Mucosa of descending colon (tissue), 3 donors: ENCODE results near the gene MAPKAPK3. TPM values are rescaled to one million over a fixed set of nuclear protein-coding genes. Genes with fewer than 3 reads are reported as not detected.

Experiments
- ATAC-seq: fragments of 200-7000 bp; cut with Tn5 transposase; one replicate; pipeline ENCODE4 v1.9.1; 2020; ENCODE audit warnings: mild to moderate bottlenecking, moderate library complexity
- DNase-seq, 3 donors: peaks; one replicate each; pipeline ENCODE4 v3.0.0-alpha.2; 2020
- H3K36me3 ChIP-seq: fragments of 200-600 bp; one replicate; pipeline ENCODE4 v1.8.0; 2021; ENCODE audit warnings: low read depth, mild to moderate bottlenecking
- H3K4me1 ChIP-seq: fragments of 200-600 bp; one replicate; pipeline ENCODE4 v1.8.0; 2021; ENCODE audit warnings: low read depth, mild to moderate bottlenecking
- H3K4me3 ChIP-seq: fragments of 200-600 bp; one replicate; pipeline ENCODE4 v1.8.0; 2021; ENCODE audit warnings: mild to moderate bottlenecking
- H3K9me3 ChIP-seq: fragments of 200-600 bp; one replicate; pipeline ENCODE4 v1.8.0; 2021; ENCODE audit warnings: mild to moderate bottlenecking
- intact Hi-C, 2 donors: fragments of 100-400 bp; cut with DNase I in 1 of 2; cut with micrococcal nuclease in 1 of 2; formaldehyde crosslinking; loops; one replicate each; pipeline versions ENCODE4 v1.11.0 to v1.11.1; 2022; cut with DNase I, micrococcal nuclease
- total RNA-seq, 3 donors: library from RNA; stranded (reverse); fragmentation: NEBNext Ultra II Directional in 2 of 3; extraction: Animal tissue kit (Norgen Biotek cat#: 25700) in 2 of 3; gene quantifications; one replicate each; pipeline versions ENCODE4 v1.2.1 to v1.2.4, GENCODE V29; 2021 to 2023
- TF ChIP-seq, protein P1 (sequence below): fragments of 200-600 bp; IDR thresholded peaks from one replicate; pipeline ENCODE4 v1.8.0; 2022; ENCODE audit warnings: antibody characterized with exemption, mild to moderate bottlenecking
- donor health status: DM: no; HTN: no; CAD: no; lungs with moderate emphysema.
- donor health status: DM: no; HTN: no; CAD: no.
- donor health status: DM: no; HTN: yes; CAD: no.

Gene MAPKAPK3
- total RNA-seq, 3 donors from 2014 or later, result 21.5 to 33.5 (median 25.5) TPM

DNA sequence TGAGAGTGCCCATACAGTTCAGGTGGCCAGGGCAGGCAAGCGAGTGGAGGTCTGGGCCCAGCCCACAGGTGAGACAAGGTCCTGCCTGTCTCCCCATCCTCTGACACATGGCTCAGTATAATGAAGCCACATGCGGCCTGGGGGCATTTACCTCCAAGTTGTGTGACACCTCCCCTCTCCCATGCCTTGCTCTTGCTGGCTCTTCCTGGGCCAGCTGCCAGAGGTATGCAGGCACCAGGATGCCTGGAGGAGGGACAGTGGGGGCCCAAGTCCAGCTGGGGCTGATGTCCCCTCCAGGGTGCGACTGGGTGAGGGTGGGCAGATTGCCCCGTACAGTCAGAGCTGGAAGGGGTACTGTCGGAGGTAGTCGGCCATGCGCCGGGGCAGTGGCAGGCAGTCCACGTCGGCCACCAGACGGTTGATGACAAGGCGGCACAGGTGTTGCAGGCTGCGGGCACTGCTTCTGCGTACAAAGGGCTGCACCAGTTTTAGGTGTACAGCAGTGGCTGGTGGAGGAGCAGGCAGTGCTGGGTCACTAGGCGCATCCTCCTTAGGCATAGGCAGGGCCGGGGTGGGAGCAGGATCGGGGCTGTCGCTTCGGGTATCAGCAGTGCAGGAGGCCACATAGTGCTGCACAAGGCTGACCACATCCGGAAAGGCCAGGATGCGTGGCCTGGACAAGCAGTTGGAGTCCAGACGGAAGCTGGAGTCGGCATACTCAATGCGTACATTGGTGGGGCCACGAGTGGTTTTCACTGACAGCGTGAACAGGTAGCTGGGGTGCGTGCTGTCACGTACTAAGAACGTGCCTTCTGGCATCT is 9.5 kb upstream of the MAPKAPK3 start:
- Histone ChIP-seq H3K36me3 (peaks cover 9% of the 10 kb centered on the region), H3K4me3 (no peak overlapping the region), H3K4me1 (peaks cover 53% of the 10 kb centered on the region), H3K9me3 (no peaks in the 10 kb centered on the region)
- ATAC-seq (no peak), DNase-seq (peak in 1 of 3 donors; percentile 58)
- intact Hi-C loops, result no loop called here
- TF ChIP-seq, protein P1, sequence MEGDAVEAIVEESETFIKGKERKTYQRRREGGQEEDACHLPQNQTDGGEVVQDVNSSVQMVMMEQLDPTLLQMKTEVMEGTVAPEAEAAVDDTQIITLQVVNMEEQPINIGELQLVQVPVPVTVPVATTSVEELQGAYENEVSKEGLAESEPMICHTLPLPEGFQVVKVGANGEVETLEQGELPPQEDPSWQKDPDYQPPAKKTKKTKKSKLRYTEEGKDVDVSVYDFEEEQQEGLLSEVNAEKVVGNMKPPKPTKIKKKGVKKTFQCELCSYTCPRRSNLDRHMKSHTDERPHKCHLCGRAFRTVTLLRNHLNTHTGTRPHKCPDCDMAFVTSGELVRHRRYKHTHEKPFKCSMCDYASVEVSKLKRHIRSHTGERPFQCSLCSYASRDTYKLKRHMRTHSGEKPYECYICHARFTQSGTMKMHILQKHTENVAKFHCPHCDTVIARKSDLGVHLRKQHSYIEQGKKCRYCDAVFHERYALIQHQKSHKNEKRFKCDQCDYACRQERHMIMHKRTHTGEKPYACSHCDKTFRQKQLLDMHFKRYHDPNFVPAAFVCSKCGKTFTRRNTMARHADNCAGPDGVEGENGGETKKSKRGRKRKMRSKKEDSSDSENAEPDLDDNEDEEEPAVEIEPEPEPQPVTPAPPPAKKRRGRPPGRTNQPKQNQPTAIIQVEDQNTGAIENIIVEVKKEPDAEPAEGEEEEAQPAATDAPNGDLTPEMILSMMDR, result no peak

DNA sequence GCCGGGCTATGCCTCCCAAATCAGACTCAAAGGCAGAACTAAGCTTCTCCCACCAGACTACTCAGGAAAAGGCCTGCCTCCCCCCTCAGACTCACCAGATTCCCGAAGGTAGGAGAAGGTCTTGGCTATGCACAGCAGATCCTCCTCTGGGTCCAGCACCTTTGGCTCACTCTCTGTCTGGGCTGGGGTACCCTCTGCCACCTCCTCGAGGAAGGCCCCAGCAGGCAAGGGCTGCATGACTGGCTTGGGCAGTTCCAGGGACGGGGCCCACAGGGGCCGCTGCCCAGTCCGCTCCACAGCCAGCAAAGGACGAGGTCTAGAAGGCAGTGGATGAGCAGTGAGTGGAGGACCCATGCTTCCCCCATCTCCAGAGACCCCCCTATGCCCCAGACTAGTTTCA is 8.7 kb upstream of the MAPKAPK3 start:
- Histone ChIP-seq H3K36me3 (peaks cover 9% of the 10 kb centered on the region), H3K9me3 (no peaks in the 10 kb centered on the region), H3K4me1 (peaks cover 52% of the 10 kb centered on the region), H3K4me3 (no peak overlapping the region)
- DNase-seq (peak in 1 of 3 donors; percentile 42), ATAC-seq (no peak)
- TF ChIP-seq, protein P1, result no peak
- intact Hi-C loops, result no loop called here

DNA sequence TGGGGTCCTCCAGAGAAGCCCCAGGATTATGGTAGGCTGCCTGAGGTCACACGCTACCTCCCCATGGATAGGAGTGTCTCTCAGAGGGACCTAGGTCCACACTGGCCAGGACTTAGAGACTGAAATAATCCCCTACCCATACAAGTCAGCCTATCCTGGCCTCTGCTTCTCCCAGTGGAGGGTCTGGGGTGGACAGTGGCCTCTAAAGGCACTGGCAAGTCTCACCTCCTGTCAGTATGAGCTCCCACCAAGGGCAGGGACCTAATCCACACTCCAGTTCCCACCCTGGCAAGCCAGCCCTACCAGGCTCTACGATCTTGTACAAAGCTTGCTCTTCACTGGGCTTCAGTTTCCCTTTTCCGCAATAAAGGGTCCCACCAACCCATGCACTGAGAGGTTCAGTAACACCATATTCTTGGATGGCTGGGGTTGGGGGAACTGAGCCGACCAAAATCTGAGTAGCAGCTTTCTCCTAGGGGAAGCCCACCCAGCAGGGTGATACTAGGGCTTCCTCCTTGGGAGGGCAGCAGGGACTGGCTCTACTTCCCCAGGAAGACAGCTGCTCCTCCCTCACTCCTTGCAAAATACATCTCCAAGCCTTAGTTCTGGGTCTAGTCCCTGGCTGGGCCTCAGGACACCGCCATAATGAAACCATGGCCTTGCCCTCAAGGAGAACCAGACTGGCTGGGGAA is 7.7 kb upstream of the MAPKAPK3 start:
- DNase-seq (no peak), ATAC-seq (no peak)
- intact Hi-C loops, result no loop called here
- peaks cover 9% of the 10 kb centered on the region for H3K36me3 ChIP-seq
- no peak overlapping the region for H3K4me3 ChIP-seq
- TF ChIP-seq, protein P1, result no peak
- H3K4me1 ChIP-seq, result peaks cover 45% of the 10 kb centered on the region
- H3K9me3 ChIP-seq, result no peaks in the 10 kb centered on the region

DNA sequence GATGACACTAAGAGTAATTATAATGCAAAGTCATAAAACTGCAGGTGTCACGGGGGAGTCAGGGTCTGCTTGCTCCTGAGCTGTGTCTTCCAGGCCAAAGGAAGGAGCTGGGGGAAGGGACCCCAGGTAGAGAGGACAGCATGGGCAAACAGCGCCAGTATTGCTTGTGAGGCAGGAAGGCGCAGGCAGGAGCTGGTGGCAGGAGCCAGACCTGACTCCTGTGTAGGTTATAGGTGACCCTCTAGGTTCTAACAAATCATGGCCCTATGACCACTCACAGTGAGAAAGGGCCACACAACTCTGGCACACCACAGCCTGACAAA is 7.2 kb upstream of the MAPKAPK3 start:
- no peak for ATAC-seq
- Histone ChIP-seq H3K4me3 (no peak overlapping the region), H3K9me3 (no peaks in the 10 kb centered on the region), H3K4me1 (peaks cover 45% of the 10 kb centered on the region), H3K36me3 (peaks cover 9% of the 10 kb centered on the region)
- intact Hi-C loops, result loop anchor here in 1 of 2 donors (5.0 kb wide), 1 partner anchor 778 kb away; the partner anchor contains the start of gene MANF
- TF ChIP-seq, protein P1, result no peak
- DNase-seq, result no peak

DNA sequence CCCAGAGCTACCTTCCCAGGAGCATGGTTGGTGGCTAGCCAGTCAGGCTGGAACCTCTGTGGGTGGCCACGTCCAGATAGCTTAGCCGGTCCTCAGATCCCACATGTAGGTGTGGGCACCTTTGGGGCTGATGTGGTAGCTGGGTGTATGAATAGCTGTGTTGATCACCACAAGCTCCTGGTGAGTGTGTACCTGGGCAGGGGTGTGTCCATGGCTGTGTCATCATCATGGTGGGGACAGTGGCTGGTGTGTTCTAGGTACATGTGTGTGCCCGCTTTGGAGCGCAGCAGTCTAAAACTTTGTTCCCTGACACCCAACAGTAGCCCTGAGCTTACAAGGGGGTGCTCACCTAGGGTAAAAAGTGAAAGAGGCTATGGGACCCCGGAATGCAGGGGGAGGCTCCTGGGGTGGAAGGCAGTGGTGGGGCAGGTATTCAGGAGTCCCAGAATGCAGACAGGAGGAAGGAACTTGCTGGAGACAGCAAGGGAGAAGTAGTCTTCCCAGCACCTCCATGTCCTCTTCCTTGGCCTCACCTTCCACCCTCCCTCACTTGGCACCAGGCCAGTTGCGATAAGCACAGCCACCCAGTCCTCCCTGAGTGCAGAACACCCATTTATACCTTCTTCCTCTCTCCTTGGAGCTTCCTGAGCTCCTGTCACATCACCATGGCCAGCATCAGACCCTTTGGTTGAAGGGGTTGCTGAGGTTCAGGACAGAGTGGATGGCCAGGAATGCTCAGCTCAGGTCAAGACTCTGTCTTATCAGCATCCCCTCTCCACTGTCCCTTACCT is 6.6 kb upstream of the MAPKAPK3 start:
- H3K36me3 ChIP-seq, result peaks cover 9% of the 10 kb centered on the region
- DNase-seq (peak; percentile 87 to 90 (median 89)), ATAC-seq (peak; percentile 39)
- TF ChIP-seq, protein P1, result no peak
- peak overlapping the region; percentile 68 for H3K4me3 ChIP-seq
- no peaks in the 10 kb centered on the region for H3K9me3 ChIP-seq
- intact Hi-C loops, result loop anchor here in 1 of 2 donors (5.0 kb wide), 1 partner anchor 777 kb away; the partner anchor contains the start of gene MANF
- H3K4me1 ChIP-seq, result peaks cover 45% of the 10 kb centered on the region
